Chondrocyte (in vitro differentiated cells): Measurements from ENCODE around the gene ERMN. TPM values are rescaled to one million over a fixed set of nuclear protein-coding genes. Genes with fewer than 3 reads are reported as not detected.

ENCODE experiments used
- DNase-seq: peaks from one replicate; pipeline ENCODE4 v3.0.0; 2021; ENCODE audit warnings: mixed read lengths, low spot score
- H3K27ac Mint-ChIP-seq: one replicate; pipeline ENCODE4 v1.8.0; 2021; ENCODE audit warnings: mild to moderate bottlenecking, moderate library complexity, mixed read lengths; ENCODE audit not compliant: unreplicated experiment
- H3K27me3 Mint-ChIP-seq: 2 replicates; pipeline ENCODE4 v1.8.0; 2021; ENCODE audit warnings: low read depth, mixed read lengths
- H3K36me3 Mint-ChIP-seq: 2 replicates; pipeline ENCODE4 v1.8.0; 2021; ENCODE audit warnings: low read depth, mixed read lengths
- H3K4me1 Mint-ChIP-seq: 2 replicates; pipeline ENCODE4 v1.8.0; 2021; ENCODE audit warnings: low read depth, mild to moderate bottlenecking, mixed read lengths
- H3K4me3 Mint-ChIP-seq: one replicate; pipeline ENCODE4 v1.8.0; 2021; ENCODE audit warnings: mild to moderate bottlenecking, moderate library complexity, mixed read lengths; ENCODE audit not compliant: unreplicated experiment
- H3K9me3 Mint-ChIP-seq: 2 replicates; pipeline ENCODE4 v1.8.0; 2021; ENCODE audit warnings: low read depth, mixed read lengths
- total RNA-seq: library from RNA; stranded (reverse); gene quantifications from 3 replicates; pipeline ENCODE4 v1.2.1, GENCODE V29; 2021
- TF ChIP-seq, protein P1 (sequence below): fragments of 200-600 bp; sonication (generic); IDR thresholded peaks from 2 replicates; pipeline ENCODE4 v1.5.0; 2021; ENCODE audit warnings: antibody characterized with exemption, mild to moderate bottlenecking, moderate library complexity

Gene ERMN
- total RNA-seq, 1 donor from 2014 or later: not detected

DNA sequence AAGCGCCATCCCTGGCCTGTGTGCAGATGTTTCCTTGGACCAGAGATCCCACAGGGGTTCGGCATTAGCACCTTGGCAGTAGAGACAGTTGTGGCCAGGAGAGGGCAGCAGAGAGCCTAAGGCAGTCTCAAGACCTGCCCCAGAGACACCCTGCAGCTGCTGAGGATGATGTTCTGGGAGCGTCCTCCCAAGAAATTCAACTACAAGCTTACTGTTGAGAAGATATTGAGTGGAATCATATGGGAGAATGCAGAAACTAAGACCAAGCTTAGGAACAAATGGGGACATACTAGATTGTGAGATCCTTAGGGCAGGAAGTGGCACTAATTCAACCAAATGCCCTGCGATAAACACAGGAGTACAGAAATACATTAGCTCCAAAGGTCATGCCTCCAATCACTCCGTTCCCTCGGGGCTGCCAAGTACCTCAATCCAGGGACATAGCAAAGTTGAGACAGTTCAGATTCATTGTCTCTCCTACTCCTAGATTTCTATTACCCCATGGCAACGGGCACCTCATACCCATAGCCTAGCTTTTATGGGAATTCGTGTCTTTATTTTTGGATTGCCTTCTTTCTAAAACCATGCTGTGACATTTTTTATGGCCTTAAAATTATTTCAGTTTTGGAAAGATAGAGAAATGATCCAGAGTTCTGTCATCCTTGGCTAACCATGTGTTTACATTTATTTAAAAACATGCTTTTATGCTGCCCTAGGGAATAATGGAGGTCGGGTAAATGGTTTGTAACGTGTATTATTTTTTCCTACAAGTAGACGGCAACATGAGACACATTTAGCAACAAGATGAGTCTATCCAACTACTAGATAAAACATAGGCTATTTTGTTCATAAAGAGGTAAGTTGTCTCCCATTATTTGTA is 2.2 kb upstream of the ERMN start:
- TF ChIP-seq, protein P1, sequence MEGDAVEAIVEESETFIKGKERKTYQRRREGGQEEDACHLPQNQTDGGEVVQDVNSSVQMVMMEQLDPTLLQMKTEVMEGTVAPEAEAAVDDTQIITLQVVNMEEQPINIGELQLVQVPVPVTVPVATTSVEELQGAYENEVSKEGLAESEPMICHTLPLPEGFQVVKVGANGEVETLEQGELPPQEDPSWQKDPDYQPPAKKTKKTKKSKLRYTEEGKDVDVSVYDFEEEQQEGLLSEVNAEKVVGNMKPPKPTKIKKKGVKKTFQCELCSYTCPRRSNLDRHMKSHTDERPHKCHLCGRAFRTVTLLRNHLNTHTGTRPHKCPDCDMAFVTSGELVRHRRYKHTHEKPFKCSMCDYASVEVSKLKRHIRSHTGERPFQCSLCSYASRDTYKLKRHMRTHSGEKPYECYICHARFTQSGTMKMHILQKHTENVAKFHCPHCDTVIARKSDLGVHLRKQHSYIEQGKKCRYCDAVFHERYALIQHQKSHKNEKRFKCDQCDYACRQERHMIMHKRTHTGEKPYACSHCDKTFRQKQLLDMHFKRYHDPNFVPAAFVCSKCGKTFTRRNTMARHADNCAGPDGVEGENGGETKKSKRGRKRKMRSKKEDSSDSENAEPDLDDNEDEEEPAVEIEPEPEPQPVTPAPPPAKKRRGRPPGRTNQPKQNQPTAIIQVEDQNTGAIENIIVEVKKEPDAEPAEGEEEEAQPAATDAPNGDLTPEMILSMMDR: peak; percentile 93
- Mint-ChIP-seq H3K27ac (peak overlapping the region; percentile 5), H3K4me3 (no peak overlapping the region), H3K36me3 (no peaks in the 10 kb centered on the region), H3K27me3 (peaks cover 6% of the 10 kb centered on the region), H3K9me3 (no peaks in the 10 kb centered on the region), H3K4me1 (peaks cover 26% of the 10 kb centered on the region)
- DNase-seq: no peak

DNA sequence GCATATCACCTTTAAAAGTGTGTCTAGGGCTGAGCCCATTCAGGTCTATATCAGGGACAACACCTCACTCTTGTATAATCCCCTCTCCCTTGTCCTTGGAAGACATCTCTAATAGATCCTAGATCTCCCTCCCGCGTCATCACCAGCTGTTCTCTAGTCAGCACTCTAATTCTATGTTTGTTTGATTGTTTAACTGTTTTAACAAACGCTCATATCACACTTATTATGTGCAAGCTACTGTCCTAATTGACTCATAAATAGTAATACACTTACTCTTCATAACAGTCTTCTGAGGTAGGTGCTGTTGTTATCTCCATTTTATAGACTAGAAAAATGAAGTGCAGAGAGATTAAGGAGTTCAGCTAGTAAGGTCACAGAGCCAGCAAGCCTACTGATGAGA is 1.6 kb upstream of the ERMN start:
- TF ChIP-seq, protein P1: no peak
- Mint-ChIP-seq H3K36me3 (no peaks in the 10 kb centered on the region), H3K4me3 (no peak overlapping the region), H3K27me3 (peaks cover 7% of the 10 kb centered on the region), H3K4me1 (peaks cover 26% of the 10 kb centered on the region), H3K9me3 (no peaks in the 10 kb centered on the region), H3K27ac (no peak overlapping the region)
- no peak for DNase-seq

DNA sequence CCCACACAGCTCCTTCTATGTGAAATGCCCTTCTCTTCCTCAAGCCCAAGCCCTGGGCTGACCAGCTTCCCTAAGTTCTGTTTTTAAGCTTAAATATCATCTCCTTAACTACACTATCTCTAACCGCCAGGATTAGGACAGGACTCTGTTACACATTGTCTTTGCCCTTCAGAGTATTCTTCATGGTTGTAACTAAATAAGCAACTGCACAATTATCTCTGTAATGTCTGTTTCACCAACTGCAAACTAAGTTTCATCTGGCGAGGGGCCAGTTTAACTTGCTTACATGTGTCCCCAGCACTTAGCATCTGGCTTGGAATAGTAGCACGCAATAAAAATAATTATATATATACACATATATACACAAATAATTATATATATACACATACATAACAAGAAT is 1.1 kb upstream of the ERMN start:
- no peaks in the 10 kb centered on the region for H3K9me3 Mint-ChIP-seq

DNA sequence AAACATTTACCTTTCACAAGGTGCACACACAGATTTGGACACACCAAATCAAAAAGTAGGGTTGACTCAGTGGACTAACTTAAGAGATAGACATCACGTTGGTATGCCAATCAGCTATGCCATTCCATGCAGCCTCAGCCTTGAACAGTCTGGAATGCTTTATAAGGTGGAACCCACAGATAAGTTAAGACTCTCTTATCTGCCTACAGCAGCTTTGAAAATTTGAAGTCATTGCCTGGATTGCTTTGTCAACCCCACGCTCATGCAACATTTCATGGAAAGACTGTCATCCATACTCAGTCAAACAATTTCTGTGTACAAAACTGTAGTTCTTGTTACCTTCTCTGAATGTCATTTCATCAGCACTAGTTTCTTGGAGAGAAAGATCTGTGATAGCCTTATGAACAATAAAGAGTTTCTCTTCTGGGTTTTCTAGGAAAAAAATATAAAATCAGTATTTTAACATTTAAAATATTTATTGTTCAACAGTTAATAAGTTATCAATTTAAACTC is 1.2 kb downstream of the ERMN start:
- Mint-ChIP-seq H3K27me3 (peaks cover 9% of the 10 kb centered on the region), H3K4me3 (no peak overlapping the region), H3K36me3 (no peaks in the 10 kb centered on the region), H3K4me1 (peaks cover 22% of the 10 kb centered on the region), H3K27ac (no peak overlapping the region), H3K9me3 (no peaks in the 10 kb centered on the region)
- no peak for DNase-seq
- TF ChIP-seq, protein P1: no peak

More for the DNA sequence above, 1.1 kb upstream of the ERMN start:
- no peak for DNase-seq
- Mint-ChIP-seq H3K4me3 (no peak overlapping the region), H3K4me1 (peaks cover 26% of the 10 kb centered on the region), H3K36me3 (no peaks in the 10 kb centered on the region), H3K27me3 (peaks cover 7% of the 10 kb centered on the region), H3K27ac (no peak overlapping the region)
- TF ChIP-seq, protein P1: no peak

DNA sequence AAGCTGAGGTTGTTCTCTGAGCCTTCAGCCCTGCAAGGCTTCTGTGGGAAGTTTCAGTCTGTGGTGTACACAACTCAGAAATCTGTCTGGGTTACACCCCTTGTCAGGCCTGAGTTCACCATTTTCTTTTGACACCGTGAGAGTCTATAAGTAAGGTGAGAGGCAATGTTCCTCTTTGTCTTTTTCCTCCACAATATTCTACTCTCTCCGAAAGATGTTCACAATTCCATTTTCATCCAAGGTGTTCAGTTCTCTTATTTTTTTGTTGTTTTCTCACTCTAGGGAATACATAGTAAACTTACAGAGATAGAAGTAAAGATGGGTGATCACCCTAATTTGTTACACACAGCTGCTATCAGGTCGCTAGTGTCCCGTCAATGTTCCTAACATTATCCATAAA is 3.2 kb downstream of the ERMN start:
- TF ChIP-seq, protein P1: no peak
- H3K4me3 Mint-ChIP-seq: no peak overlapping the region

More for the DNA sequence above, 3.2 kb downstream of the ERMN start:
- no peaks in the 10 kb centered on the region for H3K9me3 Mint-ChIP-seq
- H3K4me1 Mint-ChIP-seq: peaks cover 3% of the 10 kb centered on the region
- H3K27ac Mint-ChIP-seq: no peak overlapping the region
- peaks cover 11% of the 10 kb centered on the region for H3K27me3 Mint-ChIP-seq
- no peaks in the 10 kb centered on the region for H3K36me3 Mint-ChIP-seq
- DNase-seq: no peak
